H9 (cell line): ENCODE data around the gene ZNF705A. TPM values are rescaled to one million over a fixed set of nuclear protein-coding genes. Genes with fewer than 3 reads are reported as not detected.
"Not testable (repeated sequence)": the region's sequence is repeated elsewhere in the genome, so short reads cannot be mapped to it uniquely, and the experiment has no call there.

Experiments
- DNase-seq: peaks from one replicate; pipeline ENCODE4 v3.0.0-alpha.2; 2017
- H2AFZ ChIP-seq: one replicate; pipeline ENCODE4 v1.6.1; 2013; ENCODE audit warnings: mild to moderate bottlenecking, low read length, control low read depth, moderate library complexity
- H2AK5ac ChIP-seq: 2 replicates; pipeline ENCODE4 v1.6.1; 2013; ENCODE audit warnings: low read length, control low read depth, mixed read lengths; ENCODE audit not compliant: insufficient read length
- H2BK120ac ChIP-seq: one replicate; pipeline ENCODE4 v1.6.1; 2013; ENCODE audit warnings: low read depth, mild to moderate bottlenecking, low read length, control low read depth, inconsistent platforms; ENCODE audit not compliant: poor library complexity, severe bottlenecking
- H2BK12ac ChIP-seq: 2 replicates; pipeline ENCODE4 v1.6.1; 2013; ENCODE audit warnings: low read length, control low read depth, mixed read lengths, low read depth; ENCODE audit not compliant: insufficient read length
- H2BK15ac ChIP-seq: 2 replicates; pipeline ENCODE4 v1.6.1; 2013; ENCODE audit warnings: low read depth, low read length, control low read depth
- H2BK20ac ChIP-seq: one replicate; pipeline ENCODE4 v1.6.1; 2013; ENCODE audit warnings: low read depth, mild to moderate bottlenecking, low read length, control low read depth, inconsistent platforms; ENCODE audit not compliant: poor library complexity, severe bottlenecking
- H2BK5ac ChIP-seq: 2 replicates; pipeline ENCODE4 v1.6.1; 2013; ENCODE audit warnings: low read length, control low read depth, mixed read lengths; ENCODE audit not compliant: insufficient read length
- H3K14ac ChIP-seq: 2 replicates; pipeline ENCODE4 v1.6.1; 2013; ENCODE audit warnings: low read length, control low read depth; ENCODE audit not compliant: insufficient read depth
- H3K18ac ChIP-seq: 2 replicates; pipeline ENCODE4 v1.6.1; 2013; ENCODE audit warnings: low read depth, mild to moderate bottlenecking, mixed read lengths, low read length, control low read depth; ENCODE audit not compliant: insufficient read length
- H3K23ac ChIP-seq: 2 replicates; pipeline ENCODE4 v1.6.1; 2013; ENCODE audit warnings: low read length, control low read depth, mixed read lengths, low read depth; ENCODE audit not compliant: insufficient read length
- H3K23me2 ChIP-seq: 2 replicates; pipeline ENCODE4 v1.6.1; 2013; ENCODE audit warnings: low read depth, mild to moderate bottlenecking, mixed read lengths, low read length, control low read depth; ENCODE audit not compliant: insufficient read length, poor library complexity, severe bottlenecking
- H3K27ac ChIP-seq: 2 replicates; pipeline ENCODE4 v1.5.1; 2013; ENCODE audit warnings: low read length, control low read depth, mixed read lengths, low read depth; ENCODE audit not compliant: insufficient read length
- H3K27me3 ChIP-seq: 2 replicates; pipeline ENCODE4 v1.6.1; 2013; ENCODE audit warnings: low read length, control low read depth, inconsistent platforms; ENCODE audit not compliant: insufficient read depth
- H3K4ac ChIP-seq: 2 replicates; pipeline ENCODE4 v1.6.1; 2013; ENCODE audit warnings: low read depth, mild to moderate bottlenecking, control low read depth, inconsistent platforms, low read length, moderate library complexity
- H3K4me1 ChIP-seq: 2 replicates; pipeline ENCODE4 v1.6.1; 2013; ENCODE audit warnings: low read length, control low read depth, inconsistent platforms; ENCODE audit not compliant: insufficient read depth
- H3K4me2 ChIP-seq: 2 replicates; pipeline ENCODE4 v1.6.1; 2013; ENCODE audit warnings: low read length, control low read depth, mixed read lengths; ENCODE audit not compliant: insufficient read length, insufficient read depth
- H3K56ac ChIP-seq: 2 replicates; pipeline ENCODE4 v1.6.1; 2013; ENCODE audit warnings: low read depth, mild to moderate bottlenecking, mixed read lengths, low read length, control low read depth; ENCODE audit not compliant: insufficient read length
- H3K79me1 ChIP-seq: 2 replicates; pipeline ENCODE4 v1.6.1; 2013; ENCODE audit warnings: low read depth, mild to moderate bottlenecking, moderate library complexity, low read length, control low read depth, inconsistent platforms; ENCODE audit not compliant: insufficient read depth, poor library complexity, severe bottlenecking
- H3K79me2 ChIP-seq: 2 replicates; pipeline ENCODE4 v1.6.1; 2013; ENCODE audit warnings: low read length, control low read depth, inconsistent platforms; ENCODE audit not compliant: insufficient read depth
- H3K9ac ChIP-seq: 2 replicates; pipeline ENCODE4 v1.6.1; 2013; ENCODE audit warnings: low read length, control low read depth, mixed read lengths; ENCODE audit not compliant: insufficient read length; ENCODE audit errors: extremely low read depth
- H3K9me3 ChIP-seq: one replicate; pipeline ENCODE4 v1.6.1; 2013; ENCODE audit warnings: low read depth, low read length, inconsistent platforms; ENCODE audit not compliant: control insufficient read depth
- H3T11ph ChIP-seq: one replicate; pipeline ENCODE4 v1.6.1; 2013; ENCODE audit warnings: mild to moderate bottlenecking, low read length, control low read depth, inconsistent platforms
- H4K20me1 ChIP-seq: one replicate; pipeline ENCODE4 v1.6.1; 2013; ENCODE audit not compliant: control insufficient read depth, insufficient read length, insufficient read depth
- H4K5ac ChIP-seq: 2 replicates; pipeline ENCODE4 v1.6.1; 2013; ENCODE audit warnings: low read depth, mild to moderate bottlenecking, mixed read lengths, low read length, control low read depth; ENCODE audit not compliant: insufficient read length
- H4K8ac ChIP-seq: replicated peaks from 2 replicates; pipeline ENCODE4 v1.6.1; 2013; ENCODE audit warnings: low read length, control low read depth, mixed read lengths, low read depth; ENCODE audit not compliant: insufficient read length
- H4K91ac ChIP-seq: 2 replicates; pipeline ENCODE4 v1.6.1; 2013; ENCODE audit warnings: low read depth, mild to moderate bottlenecking, moderate library complexity, mixed read lengths, low read length, control low read depth; ENCODE audit not compliant: insufficient read length
- H3K27ac Mint-ChIP-seq, 3 experiments: 2 replicates in 2 of 3; 3 replicates in 1 of 3; pipeline ENCODE4 v1.8.0; 2020 to 2021; ENCODE audit warnings: mixed read lengths in 3 of 3, mild to moderate bottlenecking in 1 of 3, moderate library complexity in 1 of 3
- H3K27me3 Mint-ChIP-seq: 2 replicates; pipeline ENCODE4 v1.8.0; 2021; ENCODE audit warnings: low read depth, mild to moderate bottlenecking, moderate library complexity, mixed read lengths
- H3K36me3 Mint-ChIP-seq, 3 experiments: 2 replicates in 2 of 3; 3 replicates in 1 of 3; pipeline ENCODE4 v1.8.0; 2020 to 2021; ENCODE audit warnings: low read depth in 3 of 3, mixed read lengths in 3 of 3; ENCODE audit not compliant: insufficient read depth in 1 of 3
- H3K4me1 Mint-ChIP-seq, 2 experiments: 2 replicates each; pipeline ENCODE4 v1.8.0; 2020; ENCODE audit warnings: mixed read lengths in 2 of 2
- H3K4me3 Mint-ChIP-seq, 2 experiments: 2 replicates in 1 of 2; 3 replicates in 1 of 2; pipeline ENCODE4 v1.8.0; 2020 to 2021; ENCODE audit warnings: mild to moderate bottlenecking in 2 of 2, mixed read lengths in 2 of 2, moderate library complexity in 1 of 2
- H3K9me3 Mint-ChIP-seq, 2 experiments: 2 replicates in 1 of 2; 3 replicates in 1 of 2; pipeline ENCODE4 v1.8.0; 2020; ENCODE audit warnings: mild to moderate bottlenecking in 2 of 2, mixed read lengths in 2 of 2, moderate library complexity in 1 of 2
- WGBS: extraction: QIAGEN DNeasy Blood & Tissue Kit; methylation state at CpG from one replicate; pipeline ENCODE4 v1.1.7; 2013; ENCODE audit warnings: missing lambda C conversion rate, low lambda C conversion rate, mixed read lengths; ENCODE audit not compliant: insufficient read length; ENCODE audit errors: extremely low coverage; 5-methylcytosine and 5-hydroxymethylcytosine counted together
- total RNA-seq: library from RNA; stranded (reverse); gene quantifications from 2 replicates; pipeline ENCODE4 v1.2.1, GENCODE V29; 2021

Gene ZNF705A
- total RNA-seq, 1 experiment from 2014 or later: not detected

DNA sequence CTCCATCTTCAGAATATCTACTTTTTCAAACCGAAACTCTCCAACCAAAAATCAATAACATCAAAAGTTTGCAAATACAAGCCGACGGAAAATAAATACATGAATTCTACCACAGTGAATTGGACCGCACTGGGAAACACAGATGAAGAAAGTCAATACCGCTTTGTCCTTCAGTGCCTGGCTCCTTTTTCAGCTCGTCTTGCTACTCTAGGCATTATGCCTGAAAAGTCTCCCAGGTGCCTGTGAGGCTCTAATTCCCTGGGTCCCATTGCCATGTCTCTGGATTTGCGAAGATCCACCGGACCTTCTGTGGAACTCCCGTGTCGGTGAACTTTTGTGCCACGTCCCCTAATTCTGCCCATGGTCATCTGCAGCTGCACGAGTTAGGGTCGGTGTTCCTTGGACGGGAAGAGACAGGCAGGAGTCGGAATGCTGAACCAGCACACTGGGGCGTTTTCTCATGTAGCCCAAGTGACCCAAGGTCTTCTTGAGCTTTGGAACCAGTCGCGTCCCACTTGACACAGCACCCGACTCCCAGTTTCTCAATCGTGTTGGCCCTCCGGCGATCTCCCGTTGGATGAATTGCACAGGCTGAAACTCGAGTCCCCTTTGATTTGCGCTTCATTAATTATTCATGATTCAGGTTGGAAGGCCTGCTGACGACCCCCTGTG lies 62.0 kb downstream of the ZNF705A start:
- H3K27me3 ChIP-seq, H2BK5ac ChIP-seq, H4K20me1 ChIP-seq, H4K91ac ChIP-seq, H3K9me3 ChIP-seq, H3K56ac ChIP-seq, H4K5ac ChIP-seq, H3T11ph ChIP-seq, H3K4me1 ChIP-seq, H3K23me2 ChIP-seq, H2BK15ac ChIP-seq, H3K4me2 ChIP-seq, H3K18ac ChIP-seq, H3K9ac ChIP-seq, H2BK12ac ChIP-seq, H2BK120ac ChIP-seq, H2AFZ ChIP-seq, H3K36me3 Mint-ChIP-seq, H4K8ac ChIP-seq, H3K14ac ChIP-seq, H2AK5ac ChIP-seq, H3K79me2 ChIP-seq, H3K79me1 ChIP-seq, H3K9me3 Mint-ChIP-seq, H3K4ac ChIP-seq, H3K27ac ChIP-seq, H3K23ac ChIP-seq, H2BK20ac ChIP-seq: not testable (repeated sequence)
- WGBS: no CpG with 5 or more reads among the region's 26 CpGs
- H3K4me1 Mint-ChIP-seq: peaks cover 11% of the 10 kb centered on the region in 2 experiments
- peak; percentile 63 for DNase-seq
- H3K27ac Mint-ChIP-seq: peak overlapping the region in 1 of 3 experiments; percentile 13; a peak in 1 of 7 replicates
- H3K27me3 Mint-ChIP-seq: peaks cover 22% of the 10 kb centered on the region
- peak overlapping the region; percentile 6 to 18; a peak in 2 of 5 replicates for H3K4me3 Mint-ChIP-seq

DNA sequence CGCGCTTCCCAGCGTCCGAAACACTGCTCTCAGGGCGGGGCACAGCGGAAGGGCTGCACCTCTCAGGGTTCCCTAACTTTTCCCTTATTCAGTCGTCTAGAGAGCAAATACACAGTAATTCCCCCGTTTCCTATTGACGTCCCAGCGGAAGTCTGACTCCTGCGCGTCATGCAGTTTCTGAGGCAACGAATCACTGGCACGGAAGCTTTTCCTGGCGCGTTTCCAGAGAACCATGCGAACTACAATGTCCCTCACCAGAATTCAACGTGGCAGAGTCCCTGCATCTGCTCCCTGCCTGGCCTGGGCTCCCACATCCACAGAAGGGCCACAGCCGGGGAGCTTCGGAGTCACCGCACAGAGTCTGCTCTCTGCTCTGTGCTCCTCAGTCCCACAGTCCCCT lies 64.6 kb downstream of the ZNF705A start:
- peak overlapping the region in 1 of 3 experiments; percentile 25; a peak in 1 of 7 replicates for H3K27ac Mint-ChIP-seq
- peaks cover 23% of the 10 kb centered on the region for H3K27me3 Mint-ChIP-seq
- not testable (repeated sequence) for H3K79me1 ChIP-seq, H2AFZ ChIP-seq, H3K9me3 ChIP-seq, H3K36me3 Mint-ChIP-seq, H2BK20ac ChIP-seq, H3K23me2 ChIP-seq, H4K20me1 ChIP-seq, H3K27ac ChIP-seq, H3K4me1 ChIP-seq, H4K8ac ChIP-seq, H4K5ac ChIP-seq, H3K4ac ChIP-seq, H2BK15ac ChIP-seq, H3K23ac ChIP-seq, H2BK120ac ChIP-seq, H3K18ac ChIP-seq, H3K9ac ChIP-seq, H3K4me2 ChIP-seq, H3K56ac ChIP-seq, H3K4me3 Mint-ChIP-seq, DNase-seq, H2BK5ac ChIP-seq, H3T11ph ChIP-seq, H2AK5ac ChIP-seq, H3K79me2 ChIP-seq, H3K9me3 Mint-ChIP-seq, H3K27me3 ChIP-seq, H3K14ac ChIP-seq, H4K91ac ChIP-seq, H2BK12ac ChIP-seq
- peaks cover 11 to 13% of the 10 kb centered on the region in 2 experiments for H3K4me1 Mint-ChIP-seq
- no CpG with 5 or more reads among the region's 21 CpGs for WGBS
